Adrenal gland (tissue), 5 donors: ENCODE measurements around the gene GAS2.
A peak's percentile ranks its signal among the peaks of the same experiment; 100 is the strongest.

Source experiments
- CTCF ChIP-seq, 6 experiments: fragments of 450-650 bp in 4 of 6; fragments of 200-600 bp in 2 of 6; sonication (generic) in 1 of 6; IDR thresholded peaks; 1 replicate in 5 of 6; 2 replicates in 1 of 6; pipeline versions ENCODE4 v1.5.1 to v1.8.0; 2016 to 2021; ENCODE audit warnings: antibody characterized with exemption in 6 of 6, mild to moderate bottlenecking in 2 of 6, moderate library complexity in 1 of 6
- POLR2A ChIP-seq, 2 donors: fragments of 450-650 bp; IDR thresholded peaks; one replicate each; pipeline ENCODE4 v1.6.1; 2017; ENCODE audit warnings: antibody characterized with exemption in 2 of 2, mild to moderate bottlenecking in 2 of 2, moderate library complexity in 1 of 2
- donor health status: DM: no; HTN: no; CAD: no.

DNA sequence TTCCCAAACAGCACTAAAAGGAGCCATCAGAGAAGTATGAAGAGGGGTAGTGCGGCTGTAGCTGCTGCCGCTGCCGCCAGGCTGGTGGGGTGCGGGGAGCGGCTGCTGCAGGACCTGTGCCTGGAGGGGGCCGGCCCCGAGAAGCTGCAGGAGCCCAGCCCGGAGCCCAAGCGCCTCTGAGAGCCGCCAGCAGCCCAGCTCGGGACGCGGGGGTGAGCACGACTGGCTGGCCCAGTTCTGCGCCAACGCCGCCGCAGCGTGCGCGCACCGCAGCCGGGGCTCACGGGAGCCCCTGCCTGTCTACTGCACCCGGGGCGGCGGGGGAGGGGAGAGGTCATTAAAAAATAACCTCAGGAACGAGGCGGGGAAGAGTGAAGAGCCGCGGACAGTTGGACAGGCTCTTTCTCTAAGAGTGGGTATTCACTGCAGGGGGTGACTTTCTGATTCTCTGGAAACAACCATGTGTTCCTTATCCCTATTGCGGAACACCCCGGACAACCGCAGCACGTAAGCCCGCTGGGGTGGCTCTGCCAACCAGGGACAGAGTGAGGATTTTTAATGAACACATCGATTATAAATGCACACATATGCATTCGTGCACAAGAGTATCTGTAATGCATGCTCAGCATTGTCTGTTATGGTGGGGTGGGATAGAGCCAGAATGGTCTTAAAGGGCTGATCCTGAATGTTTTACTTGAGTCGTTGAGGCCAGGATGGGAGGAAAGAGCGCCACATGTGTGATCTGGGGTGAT, 453 bp downstream of the GAS2 start:
- TF ChIP-seq CTCF (IDR thresholded peaks at IDR 0.05) (peak in 1 of 6 experiments; percentile 12), POLR2A (IDR thresholded peaks at IDR 0.05) (no peak)
